Neural cell (in vitro differentiated cells): ENCODE results near the gene FAM9A. TPM values are rescaled to one million over a fixed set of nuclear protein-coding genes. Genes with fewer than 3 reads are reported as not detected.
"Not testable (repeated sequence)": the region's sequence is repeated elsewhere in the genome, so short reads cannot be mapped to it uniquely, and the experiment has no call there.

Experiments used
- H2AFZ ChIP-seq: fragments of 200-600, 300-800 bp; sonication (generic), shearing (Covaris generic); 2 replicates; pipeline ENCODE4 v1.6.0; 2014; ENCODE audit warnings: low read depth, mild to moderate bottlenecking, antibody characterized with exemption, low read length, moderate library complexity
- H3F3A ChIP-seq: fragments of 200-600 bp; shearing (Covaris generic); 2 replicates; pipeline ENCODE4 v1.6.1; 2016; ENCODE audit warnings: mild to moderate bottlenecking, moderate library complexity, mixed read lengths, antibody characterized with exemption, low read length; ENCODE audit not compliant: insufficient read depth, poor library complexity, severe bottlenecking
- H3K27ac ChIP-seq: fragments of 200-600, 300-800 bp; sonication (generic), shearing (Covaris generic); 2 replicates; pipeline ENCODE4 v1.5.1; 2014; ENCODE audit warnings: mild to moderate bottlenecking, low read length, moderate library complexity
- H3K27me3 ChIP-seq: fragments of 300-800, 200-600 bp; sonication (generic), shearing (Covaris generic); 2 replicates; pipeline ENCODE4 v1.6.0; 2014; ENCODE audit warnings: mild to moderate bottlenecking, low read depth, low read length, moderate library complexity; ENCODE audit not compliant: insufficient read depth
- H3K36me3 ChIP-seq: fragments of 300-800, 200-600 bp; sonication (generic), shearing (Covaris generic); 2 replicates; pipeline ENCODE4 v1.5.1; 2014; ENCODE audit warnings: mild to moderate bottlenecking, antibody characterized with exemption, low read length, moderate library complexity; ENCODE audit not compliant: insufficient read depth
- H3K4me2 ChIP-seq: fragments of 300-800, 200-600 bp; sonication (generic), shearing (Covaris generic); 2 replicates; pipeline ENCODE4 v1.6.0; 2014; ENCODE audit warnings: mild to moderate bottlenecking, low read length
- H3K4me3 ChIP-seq: fragments of 300-800, 200-600 bp; sonication (generic), shearing (Covaris generic); 2 replicates; pipeline ENCODE4 v1.5.1; 2014; ENCODE audit warnings: mild to moderate bottlenecking, low read length, moderate library complexity
- H3K79me2 ChIP-seq: fragments of 200-600 bp; shearing (Covaris generic); replicated peaks from 2 replicates; pipeline ENCODE4 v1.6.0; 2014; ENCODE audit warnings: mild to moderate bottlenecking, low read length, moderate library complexity; ENCODE audit not compliant: insufficient read depth
- H3K9ac ChIP-seq: fragments of 300-800, 200-600 bp; sonication (generic), shearing (Covaris generic); 2 replicates; pipeline ENCODE4 v1.6.1; 2016; ENCODE audit warnings: mild to moderate bottlenecking, low read length, mixed read lengths
- H3K9me2 ChIP-seq: fragments of 200-600 bp; shearing (Covaris generic); 2 replicates; pipeline ENCODE4 v1.6.1; 2016; ENCODE audit warnings: mild to moderate bottlenecking, low read length, mixed read lengths; ENCODE audit not compliant: insufficient read depth
- H3K9me3 ChIP-seq: fragments of 200-600, 300-800 bp; sonication (generic), shearing (Covaris generic); 2 replicates; pipeline ENCODE4 v1.6.1; 2016; ENCODE audit warnings: mild to moderate bottlenecking, mixed run types, low read length, moderate library complexity, mixed read lengths
- H4K20me1 ChIP-seq: fragments of 200-600 bp; shearing (Covaris generic); 2 replicates; pipeline ENCODE4 v1.6.1; 2016; ENCODE audit warnings: mild to moderate bottlenecking, mixed run types; ENCODE audit not compliant: insufficient read depth
- EP300 ChIP-seq: fragments of 450-650 bp; conservative IDR thresholded peaks from 2 replicates; pipeline ENCODE4 v1.6.1; 2014; ENCODE audit warnings: antibody characterized with exemption, mild to moderate bottlenecking, moderate library complexity; ENCODE audit not compliant: poor library complexity, severe bottlenecking
- EZH2 ChIP-seq: fragments of 200-600, 300-800 bp; shearing (Covaris generic), sonication (generic); IDR thresholded peaks from 2 replicates; pipeline ENCODE4 v1.6.1; 2014; ENCODE audit warnings: antibody characterized with exemption, low read length, borderline replicate concordance, mild to moderate bottlenecking; ENCODE audit not compliant: insufficient read depth, poor library complexity, severe bottlenecking
- MXI1 ChIP-seq: fragments of 450-650 bp; conservative IDR thresholded peaks from 2 replicates; pipeline ENCODE4 v1.6.1; 2014; ENCODE audit warnings: antibody characterized with exemption, mild to moderate bottlenecking; ENCODE audit not compliant: poor library complexity, severe bottlenecking
- POLR2AphosphoS5 ChIP-seq: IDR thresholded peaks from 2 replicates; pipeline ENCODE4 v1.6.1; 2012
- RAD21 ChIP-seq: fragments of 450-650 bp; conservative IDR thresholded peaks from 2 replicates; pipeline ENCODE4 v1.6.1; 2014; ENCODE audit warnings: antibody characterized with exemption, mild to moderate bottlenecking, moderate library complexity
- SMC3 ChIP-seq: fragments of 450-650 bp; conservative IDR thresholded peaks from 2 replicates; pipeline ENCODE4 v1.6.1; 2014; ENCODE audit warnings: antibody characterized with exemption, mild to moderate bottlenecking, moderate library complexity; ENCODE audit not compliant: poor library complexity
- TAF1 ChIP-seq: IDR thresholded peaks from 2 replicates; pipeline ENCODE4 v1.6.1; 2012; ENCODE audit warnings: low read depth
- polyA plus RNA-seq: library from polyadenylated mRNA; depleted of rRNA; stranded (reverse); fragments of >200 nt; gene quantifications from 2 replicates; pipeline ENCODE4 v1.2.3, GENCODE V29; 2014
- TF ChIP-seq, protein P1 (sequence below): fragments of 450-650 bp; IDR thresholded peaks from 2 replicates; pipeline ENCODE4 v1.5.1; 2014; ENCODE audit warnings: antibody characterized with exemption, mild to moderate bottlenecking, moderate library complexity; ENCODE audit not compliant: poor library complexity, severe bottlenecking
- TF ChIP-seq, protein P2 (sequence below): IDR thresholded peaks from 2 replicates; pipeline ENCODE4 v1.6.1; 2012; ENCODE audit warnings: borderline replicate concordance

FAM9A gene
- polyA plus RNA-seq, 1 donor from 2014 or later: 0.67 TPM

DNA sequence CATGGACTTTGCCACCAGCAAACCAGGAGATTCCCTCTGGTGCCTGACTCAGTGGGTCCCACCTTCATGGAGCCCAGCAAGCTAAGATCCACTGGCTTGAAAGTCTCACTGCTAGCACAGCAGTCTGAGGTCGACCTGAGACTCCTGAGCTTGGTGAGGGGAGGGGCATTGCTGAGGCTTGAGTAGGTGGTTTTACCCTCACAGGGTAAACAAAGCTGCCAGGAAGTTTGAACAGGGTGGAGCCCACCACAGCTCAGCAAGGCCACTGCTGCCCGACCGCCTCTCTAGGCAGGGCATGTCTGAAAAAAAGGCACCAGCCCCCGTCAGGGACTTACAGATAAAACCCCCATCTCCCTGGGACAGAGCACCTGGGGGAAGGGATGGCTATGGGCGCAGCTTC lies 28.1 kb downstream of the FAM9A start:
- Histone ChIP-seq H4K20me1 (no peaks in the 10 kb centered on the region), H3K9me3 (no peaks in the 10 kb centered on the region), H3K27me3 (no peaks in the 10 kb centered on the region), H3K79me2 (no peaks in the 10 kb centered on the region), H3K9me2 (no peaks in the 10 kb centered on the region), H3K4me2 (no peak overlapping the region), H3K4me3 (no peak overlapping the region), H3K27ac (no peak overlapping the region), H3K9ac (no peak overlapping the region), H3K36me3 (no peaks in the 10 kb centered on the region), H3F3A (no peaks in the 10 kb centered on the region), H2AFZ (no peak overlapping the region)
- TF ChIP-seq RAD21: no peak

DNA sequence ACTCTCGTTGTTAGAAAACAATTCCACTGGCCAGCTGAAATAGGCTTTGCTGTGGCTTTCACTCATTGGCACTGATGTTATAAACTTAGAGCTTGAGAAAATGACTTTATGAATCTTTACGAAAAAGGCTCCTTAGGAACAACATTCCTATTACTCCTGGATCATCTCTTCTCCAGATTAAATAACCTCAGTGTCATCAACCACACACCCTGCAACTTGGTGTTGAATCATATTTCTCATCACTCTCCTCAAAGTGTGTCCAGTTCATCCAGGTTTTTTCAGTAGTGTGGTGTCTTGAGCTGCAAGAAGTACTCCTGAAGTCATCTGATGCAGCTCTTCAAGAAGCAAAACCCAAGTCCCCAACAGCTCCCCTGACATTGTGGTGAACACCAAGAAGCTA lies 41.2 kb downstream of the FAM9A start:
- Histone ChIP-seq H3F3A (no peaks in the 10 kb centered on the region), H2AFZ (no peak overlapping the region), H3K27me3 (no peaks in the 10 kb centered on the region), H3K9me3 (no peaks in the 10 kb centered on the region), H3K4me3 (no peak overlapping the region), H3K36me3 (no peaks in the 10 kb centered on the region), H3K9ac (no peak overlapping the region), H3K4me2 (no peak overlapping the region), H3K79me2 (no peaks in the 10 kb centered on the region), H3K27ac (no peak overlapping the region), H4K20me1 (no peaks in the 10 kb centered on the region), H3K9me2 (no peaks in the 10 kb centered on the region)
- TF ChIP-seq, protein P1, sequence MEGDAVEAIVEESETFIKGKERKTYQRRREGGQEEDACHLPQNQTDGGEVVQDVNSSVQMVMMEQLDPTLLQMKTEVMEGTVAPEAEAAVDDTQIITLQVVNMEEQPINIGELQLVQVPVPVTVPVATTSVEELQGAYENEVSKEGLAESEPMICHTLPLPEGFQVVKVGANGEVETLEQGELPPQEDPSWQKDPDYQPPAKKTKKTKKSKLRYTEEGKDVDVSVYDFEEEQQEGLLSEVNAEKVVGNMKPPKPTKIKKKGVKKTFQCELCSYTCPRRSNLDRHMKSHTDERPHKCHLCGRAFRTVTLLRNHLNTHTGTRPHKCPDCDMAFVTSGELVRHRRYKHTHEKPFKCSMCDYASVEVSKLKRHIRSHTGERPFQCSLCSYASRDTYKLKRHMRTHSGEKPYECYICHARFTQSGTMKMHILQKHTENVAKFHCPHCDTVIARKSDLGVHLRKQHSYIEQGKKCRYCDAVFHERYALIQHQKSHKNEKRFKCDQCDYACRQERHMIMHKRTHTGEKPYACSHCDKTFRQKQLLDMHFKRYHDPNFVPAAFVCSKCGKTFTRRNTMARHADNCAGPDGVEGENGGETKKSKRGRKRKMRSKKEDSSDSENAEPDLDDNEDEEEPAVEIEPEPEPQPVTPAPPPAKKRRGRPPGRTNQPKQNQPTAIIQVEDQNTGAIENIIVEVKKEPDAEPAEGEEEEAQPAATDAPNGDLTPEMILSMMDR: no peak
- no peak for TF ChIP-seq EP300
- no peak for TF ChIP-seq POLR2AphosphoS5
- TF ChIP-seq RAD21: no peak
- no peak for TF ChIP-seq EZH2
- TF ChIP-seq, protein P2, sequence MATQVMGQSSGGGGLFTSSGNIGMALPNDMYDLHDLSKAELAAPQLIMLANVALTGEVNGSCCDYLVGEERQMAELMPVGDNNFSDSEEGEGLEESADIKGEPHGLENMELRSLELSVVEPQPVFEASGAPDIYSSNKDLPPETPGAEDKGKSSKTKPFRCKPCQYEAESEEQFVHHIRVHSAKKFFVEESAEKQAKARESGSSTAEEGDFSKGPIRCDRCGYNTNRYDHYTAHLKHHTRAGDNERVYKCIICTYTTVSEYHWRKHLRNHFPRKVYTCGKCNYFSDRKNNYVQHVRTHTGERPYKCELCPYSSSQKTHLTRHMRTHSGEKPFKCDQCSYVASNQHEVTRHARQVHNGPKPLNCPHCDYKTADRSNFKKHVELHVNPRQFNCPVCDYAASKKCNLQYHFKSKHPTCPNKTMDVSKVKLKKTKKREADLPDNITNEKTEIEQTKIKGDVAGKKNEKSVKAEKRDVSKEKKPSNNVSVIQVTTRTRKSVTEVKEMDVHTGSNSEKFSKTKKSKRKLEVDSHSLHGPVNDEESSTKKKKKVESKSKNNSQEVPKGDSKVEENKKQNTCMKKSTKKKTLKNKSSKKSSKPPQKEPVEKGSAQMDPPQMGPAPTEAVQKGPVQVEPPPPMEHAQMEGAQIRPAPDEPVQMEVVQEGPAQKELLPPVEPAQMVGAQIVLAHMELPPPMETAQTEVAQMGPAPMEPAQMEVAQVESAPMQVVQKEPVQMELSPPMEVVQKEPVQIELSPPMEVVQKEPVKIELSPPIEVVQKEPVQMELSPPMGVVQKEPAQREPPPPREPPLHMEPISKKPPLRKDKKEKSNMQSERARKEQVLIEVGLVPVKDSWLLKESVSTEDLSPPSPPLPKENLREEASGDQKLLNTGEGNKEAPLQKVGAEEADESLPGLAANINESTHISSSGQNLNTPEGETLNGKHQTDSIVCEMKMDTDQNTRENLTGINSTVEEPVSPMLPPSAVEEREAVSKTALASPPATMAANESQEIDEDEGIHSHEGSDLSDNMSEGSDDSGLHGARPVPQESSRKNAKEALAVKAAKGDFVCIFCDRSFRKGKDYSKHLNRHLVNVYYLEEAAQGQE: no peak
- no peak for TF ChIP-seq MXI1
- no peak for TF ChIP-seq TAF1
- no peak for TF ChIP-seq SMC3

DNA sequence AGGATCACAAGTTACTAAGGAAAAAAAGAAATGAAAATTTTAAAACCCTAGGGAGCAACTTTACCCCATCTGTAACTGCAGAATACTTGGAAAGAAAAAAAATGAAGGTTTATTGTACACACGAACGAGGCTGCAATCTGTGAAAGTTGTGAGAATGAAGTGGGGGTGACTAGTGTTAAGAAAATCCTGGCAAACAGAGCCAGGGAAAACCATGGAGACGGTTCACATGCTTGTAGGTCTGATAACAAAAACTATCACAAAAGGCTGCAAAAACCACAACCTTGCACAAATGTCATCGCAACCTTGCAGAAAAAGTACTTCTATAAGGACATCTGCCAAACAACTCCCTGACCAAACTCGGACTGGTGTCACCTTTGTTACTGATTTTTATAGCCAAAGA lies 42.5 kb downstream of the FAM9A start:
- not testable (repeated sequence) for H3K4me2 ChIP-seq

DNA sequence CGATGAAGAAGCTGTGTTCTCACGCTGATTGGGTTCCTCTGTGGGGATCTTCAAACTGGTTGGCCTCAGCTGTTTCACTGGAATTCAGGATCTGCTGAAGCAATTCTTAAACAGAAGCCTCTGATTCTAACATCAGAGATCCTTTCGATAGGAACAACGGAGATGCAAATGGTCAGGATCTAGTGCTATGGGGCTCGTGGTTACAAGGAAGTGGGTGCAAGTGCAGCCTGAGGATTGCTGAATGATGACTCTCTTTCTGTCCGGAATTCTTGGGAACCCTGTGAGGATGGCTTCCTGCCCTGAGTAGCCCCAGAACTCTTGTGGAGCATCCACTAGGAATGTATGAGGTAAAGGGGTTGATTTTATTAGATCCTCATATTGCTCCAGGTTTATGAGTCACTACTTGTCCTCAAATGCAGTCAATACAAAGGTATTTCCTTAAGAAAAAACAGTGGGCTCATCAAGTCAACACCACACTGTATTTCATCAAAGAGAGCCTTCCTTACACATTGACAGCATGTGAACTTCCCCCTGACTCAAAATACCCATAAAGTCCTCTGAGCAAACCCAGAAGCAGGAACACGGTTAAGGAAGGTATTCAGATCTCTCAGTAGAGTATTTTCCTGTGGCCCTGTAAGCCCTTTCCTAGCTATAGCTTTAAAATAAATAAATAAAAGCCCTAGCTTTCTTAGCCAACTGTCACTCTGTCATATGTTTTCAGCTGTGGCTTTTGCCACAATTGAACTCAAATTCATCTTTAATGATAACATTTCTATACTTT lies 43.4 kb downstream of the FAM9A start:
- H4K20me1 ChIP-seq, H3K9me2 ChIP-seq, H3K27ac ChIP-seq, H3K9ac ChIP-seq, H3K27me3 ChIP-seq, H3K36me3 ChIP-seq, H2AFZ ChIP-seq, H3K79me2 ChIP-seq, H3K4me2 ChIP-seq, H3K9me3 ChIP-seq, H3F3A ChIP-seq, H3K4me3 ChIP-seq: not testable (repeated sequence)

More for the DNA sequence above, 42.5 kb downstream of the FAM9A start:
- H3F3A ChIP-seq, H4K20me1 ChIP-seq, H3K9me2 ChIP-seq, H2AFZ ChIP-seq, H3K9me3 ChIP-seq, H3K36me3 ChIP-seq, H3K9ac ChIP-seq, H3K4me3 ChIP-seq, H3K27me3 ChIP-seq, H3K27ac ChIP-seq, H3K79me2 ChIP-seq: not testable (repeated sequence)
